HCT116 (cell line): Measurements from ENCODE around the gene PDE4DIP. TPM values are rescaled to one million over a fixed set of nuclear protein-coding genes. Genes with fewer than 3 reads are reported as not detected.
"Not testable (repeated sequence)": the region's sequence is repeated elsewhere in the genome, so short reads cannot be mapped to it uniquely, and the experiment has no call there.

Experiments used
- ATAC-seq: fragments of 200-7000 bp; cut with Tn5 transposase; 2 replicates; pipeline ENCODE4 v1.9.1; 2020; ENCODE audit warnings: mild to moderate bottlenecking, moderate library complexity
- BruUV-seq: library from RNA; stranded (reverse); fragments of 400-500 nt; replicated peaks from 2 replicates; lab custom pipeline; 2021; lab: Mats Ljungman, UMichigan
- CTCF ChIA-PET: fragments of 300-600 bp; sonication (Branson Sonifier 250); formaldehyde crosslinking; loops from one replicate; lab custom pipeline; 2021; ENCODE audit warnings: antibody characterized with exemption; lab: Charles Lee
- POLR2A ChIA-PET: fragments of 300-600, 350-600 bp; sonication (Branson Sonifier 250); formaldehyde crosslinking; loops from one replicate; lab custom pipeline; 2021; ENCODE audit warnings: antibody characterized with exemption; lab: Charles Lee
- RAD21 ChIA-PET, 2 experiments: fragments of 300-600 bp; sonication (Branson Sonifier 250); formaldehyde crosslinking; loops; one replicate each; lab custom pipeline; 2023; ENCODE audit warnings: low total read pairs in 2 of 2; ENCODE audit not compliant: uncharacterized antibody in 2 of 2, unreplicated experiment in 2 of 2, low non-redundant PET in 1 of 2; lab: Charles Lee
- DNase-seq: peaks from one replicate; pipeline ENCODE4 v3.0.0-alpha.2; 2010; ENCODE audit warnings: low read depth, low spot score
- H2AFZ ChIP-seq: fragments of 200-600 bp; shearing (Covaris generic), sonication (generic); 2 replicates; pipeline ENCODE4 v1.6.1; 2017; ENCODE audit warnings: low read depth, mixed run types, mixed read lengths, antibody characterized with exemption, low read length; ENCODE audit not compliant: poor library complexity, severe bottlenecking
- H3K27ac ChIP-seq: 2 replicates; pipeline ENCODE4 v1.5.1; 2012; ENCODE audit warnings: low read depth, low read length
- H3K27me3 ChIP-seq: fragments of 200-600 bp; sonication (generic); 2 replicates; pipeline ENCODE4 v1.6.1; 2016; ENCODE audit warnings: mixed run types, low read length, mixed read lengths; ENCODE audit not compliant: insufficient read depth
- H3K36me3 ChIP-seq, 2 experiments: fragments of 200-500 bp in 1 of 2; fragments of 200-600 bp in 1 of 2; sonication (Bioruptor generic) in 1 of 2; sonication (generic) in 1 of 2; 2 replicates each; pipeline versions ENCODE4 v1.5.1 to v1.6.1; 2014 to 2016; ENCODE audit warnings: low read length in 2 of 2, inconsistent platforms in 1 of 2, mixed read lengths in 1 of 2, mixed run types in 1 of 2; ENCODE audit not compliant: insufficient read depth in 2 of 2, control insufficient read depth in 1 of 2
- H3K4me1 ChIP-seq, 2 experiments: fragments of 200-600 bp in 1 of 2; sonication (generic) in 1 of 2; 2 replicates each; pipeline versions ENCODE4 v1.5.1 to v1.6.1; 2012 to 2017; ENCODE audit warnings: low read length in 2 of 2, inconsistent platforms in 1 of 2, mild to moderate bottlenecking in 1 of 2, mixed read lengths in 1 of 2, mixed run types in 1 of 2, moderate library complexity in 1 of 2; ENCODE audit not compliant: insufficient read depth in 2 of 2, control insufficient read depth in 1 of 2
- H3K4me2 ChIP-seq: fragments of 200-600 bp; sonication (generic); 2 replicates; pipeline ENCODE4 v1.6.1; 2017; ENCODE audit warnings: mixed run types, low read length, mixed read lengths
- H3K4me3 ChIP-seq, 2 experiments: fragments of 200-600 bp in 1 of 2; sonication (generic) in 1 of 2; replicated peaks in 1 of 2; 2 replicates each; pipeline ENCODE4 v1.5.1; 2011 to 2016; ENCODE audit warnings: low read length in 2 of 2, control low read depth in 1 of 2, low read depth in 1 of 2, mild to moderate bottlenecking in 1 of 2, mixed read lengths in 1 of 2, mixed run types in 1 of 2
- H3K79me2 ChIP-seq: fragments of 200-600 bp; sonication (generic); 2 replicates; pipeline ENCODE4 v1.6.1; 2017; ENCODE audit warnings: mild to moderate bottlenecking, mixed run types, low read length, moderate library complexity, mixed read lengths; ENCODE audit not compliant: insufficient read depth
- H3K9ac ChIP-seq: fragments of 200-600 bp; sonication (generic); 2 replicates; pipeline ENCODE4 v1.6.1; 2016; ENCODE audit warnings: low read length, mixed read lengths
- H3K9me2 ChIP-seq: fragments of 200-600 bp; sonication (generic), shearing (Covaris generic); 2 replicates; pipeline ENCODE4 v1.6.1; 2017; ENCODE audit warnings: mixed run types, mild to moderate bottlenecking, moderate library complexity; ENCODE audit not compliant: insufficient read depth
- H3K9me3 ChIP-seq, 2 experiments: fragments of 200-500 bp in 1 of 2; fragments of 200-600 bp in 1 of 2; sonication (Bioruptor generic) in 1 of 2; sonication (generic) in 1 of 2; 2 replicates each; pipeline ENCODE4 v1.6.1; 2014 to 2017; ENCODE audit warnings: low read length in 2 of 2, mixed read lengths in 2 of 2, inconsistent platforms in 1 of 2, low read depth in 1 of 2, mild to moderate bottlenecking in 1 of 2, mixed run types in 1 of 2, moderate library complexity in 1 of 2; ENCODE audit not compliant: control insufficient read depth in 1 of 2, insufficient read depth in 1 of 2
- H4K20me1 ChIP-seq: fragments of 200-600 bp; sonication (generic), shearing (Covaris generic); 2 replicates; pipeline ENCODE4 v1.6.1; 2017; ENCODE audit warnings: mixed run types, mild to moderate bottlenecking, moderate library complexity; ENCODE audit not compliant: insufficient read depth
- intact Hi-C: fragments of 100-400 bp; cut with micrococcal nuclease; formaldehyde crosslinking; loops from 2 replicates; pipeline ENCODE4 v1.10.0; 2022
- total RNA-seq: library from RNA; stranded (reverse); gene quantifications from one replicate; pipeline ENCODE4 v1.2.1, GENCODE V29; 2021; ENCODE audit not compliant: unreplicated experiment

Gene PDE4DIP
- total RNA-seq, 1 experiment from 2014 or later: 16.3 TPM

GRCh38 chr1:149033916-149034315 lies 189.7 kb downstream of the PDE4DIP start:
- H3K36me3 ChIP-seq, CTCF ChIA-PET, DNase-seq, H3K27ac ChIP-seq, H3K27me3 ChIP-seq, H3K4me2 ChIP-seq, H3K4me3 ChIP-seq, H3K9me2 ChIP-seq, H3K4me1 ChIP-seq, H3K9me3 ChIP-seq, BruUV-seq, H3K79me2 ChIP-seq, intact Hi-C loops, H4K20me1 ChIP-seq, RAD21 ChIA-PET, H2AFZ ChIP-seq, ATAC-seq, H3K9ac ChIP-seq, POLR2A ChIA-PET: not testable (repeated sequence)

DNA sequence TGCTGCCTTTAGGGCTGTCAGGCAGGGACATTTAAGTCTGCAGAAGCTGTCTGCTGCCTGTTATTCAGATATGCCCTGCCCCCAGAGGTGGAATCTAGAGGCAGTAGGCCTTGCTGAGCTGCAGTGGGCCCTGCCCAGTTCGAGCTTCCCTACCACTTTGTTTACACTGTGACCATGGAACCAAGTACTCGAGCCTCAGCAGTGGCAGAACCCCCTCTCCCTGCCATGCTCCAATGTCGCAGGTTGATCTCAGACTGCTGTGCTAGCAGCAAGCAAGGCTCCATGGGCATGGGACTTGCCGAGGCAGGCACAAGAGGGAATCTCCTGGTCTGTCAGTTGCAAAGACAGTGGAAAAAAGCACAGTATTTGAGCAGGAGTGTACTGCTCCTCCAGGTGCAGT lies 198.8 kb downstream of the PDE4DIP start:
- POLR2A ChIA-PET, H4K20me1 ChIP-seq, H3K27me3 ChIP-seq, H2AFZ ChIP-seq, H3K36me3 ChIP-seq, H3K79me2 ChIP-seq, BruUV-seq, H3K4me3 ChIP-seq, H3K9me2 ChIP-seq, DNase-seq, intact Hi-C loops, H3K9me3 ChIP-seq, ATAC-seq, H3K27ac ChIP-seq, H3K4me2 ChIP-seq, RAD21 ChIA-PET, H3K9ac ChIP-seq, H3K4me1 ChIP-seq, CTCF ChIA-PET: not testable (repeated sequence)

GRCh38 chr1:149064611-149065010 lies 220.4 kb downstream of the PDE4DIP start:
- H3K27ac ChIP-seq, H3K27me3 ChIP-seq, H2AFZ ChIP-seq, H4K20me1 ChIP-seq, intact Hi-C loops, H3K4me2 ChIP-seq, H3K9me2 ChIP-seq, H3K4me3 ChIP-seq, BruUV-seq, H3K4me1 ChIP-seq, CTCF ChIA-PET, DNase-seq, H3K9ac ChIP-seq, H3K79me2 ChIP-seq, POLR2A ChIA-PET, ATAC-seq, RAD21 ChIA-PET, H3K9me3 ChIP-seq, H3K36me3 ChIP-seq: not testable (repeated sequence)
